Measurements from ENCODE around the gene ROR1.

The ROR1 gene

DNA sequence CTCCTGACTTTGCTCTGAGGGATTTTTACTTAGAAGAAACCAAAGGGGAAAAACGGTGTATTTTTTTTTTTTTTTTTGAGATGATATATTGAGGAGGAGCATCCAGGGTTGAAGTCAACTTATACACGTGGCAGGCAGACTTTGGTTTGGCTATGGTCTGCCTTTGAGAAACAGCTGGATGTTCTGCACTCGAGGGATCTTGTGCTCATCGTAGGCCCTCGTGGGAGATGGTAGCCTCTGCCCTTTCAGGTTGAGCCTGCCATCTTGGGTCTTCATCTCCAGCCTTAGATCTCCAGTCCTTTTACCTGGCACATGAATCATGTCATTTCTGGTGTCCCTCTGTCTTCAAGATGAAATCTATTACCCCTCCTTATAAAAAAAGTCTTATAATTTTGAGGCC lies 362.5 kb downstream of the ROR1 start:
- H3K4me1 ChIP-seq (ENCODE audit: control insufficient read depth in 1 of 2, insufficient read depth in 1 of 2, low read depth in 1 of 2, low read length in 1 of 2) = no peaks in the 10 kb centered on the region
- peaks cover 10% of the 10 kb centered on the region for H3K27me3 ChIP-seq
- no peak overlapping the region for H3K27ac ChIP-seq
- H3K36me3 ChIP-seq = no peaks in the 10 kb centered on the region
- TF ChIP-seq, protein P1, sequence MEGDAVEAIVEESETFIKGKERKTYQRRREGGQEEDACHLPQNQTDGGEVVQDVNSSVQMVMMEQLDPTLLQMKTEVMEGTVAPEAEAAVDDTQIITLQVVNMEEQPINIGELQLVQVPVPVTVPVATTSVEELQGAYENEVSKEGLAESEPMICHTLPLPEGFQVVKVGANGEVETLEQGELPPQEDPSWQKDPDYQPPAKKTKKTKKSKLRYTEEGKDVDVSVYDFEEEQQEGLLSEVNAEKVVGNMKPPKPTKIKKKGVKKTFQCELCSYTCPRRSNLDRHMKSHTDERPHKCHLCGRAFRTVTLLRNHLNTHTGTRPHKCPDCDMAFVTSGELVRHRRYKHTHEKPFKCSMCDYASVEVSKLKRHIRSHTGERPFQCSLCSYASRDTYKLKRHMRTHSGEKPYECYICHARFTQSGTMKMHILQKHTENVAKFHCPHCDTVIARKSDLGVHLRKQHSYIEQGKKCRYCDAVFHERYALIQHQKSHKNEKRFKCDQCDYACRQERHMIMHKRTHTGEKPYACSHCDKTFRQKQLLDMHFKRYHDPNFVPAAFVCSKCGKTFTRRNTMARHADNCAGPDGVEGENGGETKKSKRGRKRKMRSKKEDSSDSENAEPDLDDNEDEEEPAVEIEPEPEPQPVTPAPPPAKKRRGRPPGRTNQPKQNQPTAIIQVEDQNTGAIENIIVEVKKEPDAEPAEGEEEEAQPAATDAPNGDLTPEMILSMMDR (IDR thresholded peaks at IDR 0.05) = no peak
- H3K4me3 ChIP-seq (ENCODE audit: low read depth in 1 of 2, low read length in 1 of 2) = no peak overlapping the region
- no peaks in the 10 kb centered on the region for H3K9me3 ChIP-seq

DNA sequence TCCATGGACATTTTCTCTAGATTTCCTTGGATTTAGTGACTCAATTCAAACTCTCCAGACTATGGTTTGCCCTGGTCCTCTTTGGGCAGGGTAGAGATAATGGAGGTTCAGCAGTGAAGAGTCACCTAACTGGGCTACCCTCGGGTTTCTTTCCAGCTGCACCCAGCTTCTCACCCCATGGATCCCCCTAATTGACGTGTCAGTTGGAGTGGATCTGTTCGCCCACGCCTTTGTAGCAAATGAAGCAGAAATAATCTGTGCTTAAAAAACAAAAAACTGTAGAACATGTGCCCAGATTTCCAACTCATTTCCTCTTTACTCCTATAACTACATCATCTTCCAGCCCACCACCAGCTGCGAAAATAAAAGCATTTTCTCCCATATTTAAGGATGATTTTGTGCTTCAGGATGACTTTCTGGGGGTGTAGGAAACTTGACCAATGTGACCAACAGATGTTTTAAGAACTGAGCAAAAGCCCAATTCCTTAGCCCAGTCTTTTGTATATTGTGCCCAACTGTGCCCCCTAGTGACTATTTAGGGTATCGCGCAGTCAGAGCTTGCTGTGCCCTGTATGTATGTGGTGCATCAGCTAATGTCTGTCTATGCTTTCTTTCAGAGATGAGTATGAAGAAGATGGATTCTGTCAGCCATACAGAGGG lies 363.1 kb downstream of the ROR1 start:
- Histone ChIP-seq H3K27ac (no peak overlapping the region), H3K4me1 (ENCODE audit: control insufficient read depth in 1 of 2, insufficient read depth in 1 of 2, low read depth in 1 of 2, low read length in 1 of 2) (no peaks in the 10 kb centered on the region), H3K36me3 (no peaks in the 10 kb centered on the region), H3K27me3 (peaks cover 10% of the 10 kb centered on the region), H3K9me3 (no peaks in the 10 kb centered on the region), H3K4me3 (ENCODE audit: low read depth in 1 of 2, low read length in 1 of 2) (no peak overlapping the region)
- TF ChIP-seq, protein P1 (IDR thresholded peaks at IDR 0.05) = peak; percentile 79

DNA sequence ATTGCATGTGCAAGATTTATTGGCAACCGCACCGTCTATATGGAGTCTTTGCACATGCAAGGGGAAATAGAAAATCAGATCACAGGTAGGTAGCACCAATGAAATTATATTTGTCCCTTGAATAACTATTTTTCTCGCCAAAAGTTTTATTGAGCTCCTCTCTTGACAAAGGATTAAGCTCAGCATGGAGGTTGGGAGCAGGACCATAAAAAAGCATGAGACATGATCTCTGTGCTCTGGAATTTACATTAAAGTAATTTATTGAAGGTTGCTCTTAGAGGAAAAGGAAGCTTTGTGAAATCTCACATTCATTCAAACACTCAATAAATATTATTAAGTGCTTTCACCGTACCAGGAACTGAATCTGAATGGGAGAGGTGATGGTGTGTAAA lies 363.6 kb downstream of the ROR1 start:
- no peak overlapping the region for H3K27ac ChIP-seq
- TF ChIP-seq, protein P1 (IDR thresholded peaks at IDR 0.05) = peak; percentile 9
- H3K4me3 ChIP-seq (ENCODE audit: low read depth in 1 of 2, low read length in 1 of 2) = no peak overlapping the region
- H3K27me3 ChIP-seq = peaks cover 10% of the 10 kb centered on the region
- H3K9me3 ChIP-seq = no peaks in the 10 kb centered on the region
- no peaks in the 10 kb centered on the region for H3K36me3 ChIP-seq
- no peaks in the 10 kb centered on the region for H3K4me1 ChIP-seq (ENCODE audit: control insufficient read depth in 1 of 2, insufficient read depth in 1 of 2, low read depth in 1 of 2, low read length in 1 of 2)

DNA sequence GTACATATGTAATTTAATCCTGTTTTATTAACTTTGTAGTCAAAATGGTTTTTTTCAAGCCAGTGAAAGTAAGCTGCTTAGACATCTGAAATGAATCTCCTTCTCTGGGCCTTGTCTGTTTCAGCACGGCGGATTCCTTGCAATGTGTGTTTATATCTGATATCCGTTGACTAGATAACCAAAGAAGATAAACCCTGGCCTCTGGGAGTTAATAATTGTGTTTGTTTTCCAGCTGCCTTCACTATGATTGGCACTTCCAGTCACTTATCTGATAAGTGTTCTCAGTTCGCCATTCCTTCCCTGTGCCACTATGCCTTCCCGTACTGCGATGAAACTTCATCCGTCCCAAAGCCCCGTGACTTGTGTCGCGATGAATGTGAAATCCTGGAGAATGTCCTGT lies 366.1 kb downstream of the ROR1 start:
- no peak overlapping the region for H3K27ac ChIP-seq
- H3K27me3 ChIP-seq = no peaks in the 10 kb centered on the region
- TF ChIP-seq, protein P1 (IDR thresholded peaks at IDR 0.05) = no peak
- no peaks in the 10 kb centered on the region for H3K36me3 ChIP-seq
- H3K4me1 ChIP-seq (ENCODE audit: control insufficient read depth in 1 of 2, insufficient read depth in 1 of 2, low read depth in 1 of 2, low read length in 1 of 2) = no peaks in the 10 kb centered on the region
- H3K9me3 ChIP-seq = no peaks in the 10 kb centered on the region
- no peak overlapping the region for H3K4me3 ChIP-seq (ENCODE audit: low read depth in 1 of 2, low read length in 1 of 2)

DNA sequence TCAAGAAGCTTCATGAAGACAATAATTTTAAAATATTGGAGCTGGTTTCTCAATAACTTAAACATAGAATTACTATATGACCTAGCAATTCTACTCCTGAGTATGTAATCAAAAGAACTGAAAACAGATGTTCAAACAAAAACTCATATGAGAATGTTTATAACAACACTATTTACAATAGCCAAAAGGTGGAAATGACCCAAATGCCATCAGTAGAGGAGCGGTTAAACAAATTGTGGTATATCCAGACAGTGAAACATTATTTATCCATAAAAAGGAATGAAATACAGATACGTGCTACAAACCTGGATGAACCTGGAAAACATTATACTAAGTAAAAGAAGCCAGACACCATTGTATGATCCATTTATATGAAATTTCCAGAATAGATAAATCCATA lies 366.8 kb downstream of the ROR1 start:
- Histone ChIP-seq H3K27ac (no peak overlapping the region), H3K4me1 (ENCODE audit: control insufficient read depth in 1 of 2, insufficient read depth in 1 of 2, low read depth in 1 of 2, low read length in 1 of 2) (no peaks in the 10 kb centered on the region), H3K9me3 (no peaks in the 10 kb centered on the region), H3K4me3 (ENCODE audit: low read depth in 1 of 2, low read length in 1 of 2) (no peak overlapping the region), H3K36me3 (no peaks in the 10 kb centered on the region), H3K27me3 (no peaks in the 10 kb centered on the region)
- TF ChIP-seq, protein P1 (IDR thresholded peaks at IDR 0.05) = no peak

Data from neutrophil (primary cell).